Panc1 (cell line): Measurements from ENCODE around the gene EREG.

Experiments used
- POLR2AphosphoS5 ChIP-seq: IDR thresholded peaks from 2 replicates; pipeline ENCODE4 v1.6.1; 2012; ENCODE audit warnings: mild to moderate bottlenecking, low read depth, low read length, moderate library complexity
- REST ChIP-seq, 2 experiments: IDR thresholded peaks; 2 replicates each; pipeline ENCODE4 v1.6.1; 2011 to 2012; ENCODE audit warnings: low read depth in 2 of 2, control low read depth in 1 of 2, low read length in 1 of 2, mild to moderate bottlenecking in 1 of 2, moderate library complexity in 1 of 2; ENCODE audit not compliant: insufficient read depth in 1 of 2
- TF ChIP-seq, protein P1 (sequence below): fragments of 450-650 bp; IDR thresholded peaks from 2 replicates; pipeline ENCODE4 v1.5.1; 2017; ENCODE audit warnings: mild to moderate bottlenecking

- no peak for TF ChIP-seq REST (IDR thresholded peaks at IDR 0.05; ENCODE audit: insufficient read depth in 1 of 2, low read depth in 2 of 2, low read length in 1 of 2)
- TF ChIP-seq POLR2AphosphoS5, result no peak
- TF ChIP-seq, protein P1, sequence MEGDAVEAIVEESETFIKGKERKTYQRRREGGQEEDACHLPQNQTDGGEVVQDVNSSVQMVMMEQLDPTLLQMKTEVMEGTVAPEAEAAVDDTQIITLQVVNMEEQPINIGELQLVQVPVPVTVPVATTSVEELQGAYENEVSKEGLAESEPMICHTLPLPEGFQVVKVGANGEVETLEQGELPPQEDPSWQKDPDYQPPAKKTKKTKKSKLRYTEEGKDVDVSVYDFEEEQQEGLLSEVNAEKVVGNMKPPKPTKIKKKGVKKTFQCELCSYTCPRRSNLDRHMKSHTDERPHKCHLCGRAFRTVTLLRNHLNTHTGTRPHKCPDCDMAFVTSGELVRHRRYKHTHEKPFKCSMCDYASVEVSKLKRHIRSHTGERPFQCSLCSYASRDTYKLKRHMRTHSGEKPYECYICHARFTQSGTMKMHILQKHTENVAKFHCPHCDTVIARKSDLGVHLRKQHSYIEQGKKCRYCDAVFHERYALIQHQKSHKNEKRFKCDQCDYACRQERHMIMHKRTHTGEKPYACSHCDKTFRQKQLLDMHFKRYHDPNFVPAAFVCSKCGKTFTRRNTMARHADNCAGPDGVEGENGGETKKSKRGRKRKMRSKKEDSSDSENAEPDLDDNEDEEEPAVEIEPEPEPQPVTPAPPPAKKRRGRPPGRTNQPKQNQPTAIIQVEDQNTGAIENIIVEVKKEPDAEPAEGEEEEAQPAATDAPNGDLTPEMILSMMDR, result no peak
Observed at GRCh38 chr4:74335341-74336021, 29.5 kb upstream of the EREG start.
